Stimulated activated CD4-positive, alpha-beta T cell treated with anti-CD3 and anti-CD28 coated beads, Interleukin-4, amount 100 ng/mL, for 48 hours (primary cell): ENCODE data around the gene ANKRD13A.
A peak's percentile ranks its signal among the peaks of the same experiment; 100 is the strongest.
"Not testable (repeated sequence)": the region's sequence is repeated elsewhere in the genome, so short reads cannot be mapped to it uniquely, and the experiment has no call there.

ENCODE experiments used
- DNase-seq, 2 donors: peaks; one replicate each; pipeline ENCODE4 v3.0.0-alpha.2; 2020; ENCODE audit warnings: low read depth in 2 of 2

The ANKRD13A gene

GRCh38 chr12:110048242-110049027, 49.2 kb downstream of the ANKRD13A start, which contains the start of gene C12orf76:
Gene C12orf76, minus strand, starts transcription at chr12:110048522. Its CDS starts 27 bp downstream, at chr12:110048495.
- peak; percentile 79 to 86 for DNase-seq

DNA sequence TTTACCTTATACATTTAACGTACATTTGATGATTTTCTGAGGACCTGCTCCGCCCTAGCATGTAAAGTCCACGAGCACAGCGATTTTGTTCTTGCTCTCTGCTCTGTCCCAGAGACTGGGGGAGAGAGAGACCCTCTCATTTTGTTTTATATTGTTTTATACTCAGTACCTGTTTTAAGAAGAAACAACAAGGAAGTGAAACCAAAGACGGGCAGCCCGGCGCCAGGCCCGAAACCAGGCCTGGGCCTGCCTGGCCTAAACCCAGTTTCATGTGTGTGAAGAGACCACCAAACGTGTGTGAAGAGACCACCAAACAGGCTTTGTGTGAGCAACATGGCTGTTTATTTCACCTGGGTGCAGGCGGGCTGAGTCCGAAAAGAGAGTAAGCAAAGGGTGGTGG, 49.8 kb downstream of the ANKRD13A start:
- DNase-seq = not testable (repeated sequence)

DNA sequence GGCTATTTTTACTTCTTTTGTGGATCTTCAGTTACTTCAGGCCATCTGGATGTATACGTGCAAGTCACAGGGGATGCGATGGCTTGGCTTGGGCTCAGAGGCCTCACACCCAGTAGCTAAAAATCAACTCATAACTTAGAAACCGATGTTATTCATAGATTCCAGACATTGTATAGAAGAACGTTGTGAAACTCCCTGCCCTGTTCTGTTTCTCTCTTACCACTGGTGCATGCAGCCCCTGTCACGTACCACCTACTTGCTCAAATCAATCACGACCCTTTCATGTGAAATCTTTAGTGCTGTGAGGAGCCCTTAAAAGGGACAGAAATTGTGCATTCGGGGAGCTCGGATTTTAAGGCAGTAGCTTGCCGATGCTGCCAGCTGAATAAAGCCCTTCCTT, 50.4 kb downstream of the ANKRD13A start:
- DNase-seq = not testable (repeated sequence)

DNA sequence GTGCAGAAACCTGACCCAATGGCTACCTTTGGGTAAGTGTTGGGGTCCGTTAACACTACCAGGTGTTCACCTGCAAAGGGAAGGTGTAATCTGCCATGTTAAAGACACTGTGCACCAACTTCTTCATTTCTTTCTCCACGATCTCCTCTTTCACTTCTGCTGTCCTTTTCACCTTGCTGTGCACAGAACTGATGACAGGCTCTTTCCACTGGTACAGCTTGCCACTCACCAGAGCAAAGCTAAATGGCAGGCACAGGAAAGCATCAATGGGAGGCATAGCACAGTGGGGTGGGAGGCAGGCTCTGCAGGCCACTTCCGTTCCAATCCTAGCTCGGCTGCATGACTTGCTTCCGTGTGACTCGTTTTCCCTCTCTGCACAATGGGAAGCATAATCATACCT, 51.7 kb downstream of the ANKRD13A start:
- DNase-seq = no peak

DNA sequence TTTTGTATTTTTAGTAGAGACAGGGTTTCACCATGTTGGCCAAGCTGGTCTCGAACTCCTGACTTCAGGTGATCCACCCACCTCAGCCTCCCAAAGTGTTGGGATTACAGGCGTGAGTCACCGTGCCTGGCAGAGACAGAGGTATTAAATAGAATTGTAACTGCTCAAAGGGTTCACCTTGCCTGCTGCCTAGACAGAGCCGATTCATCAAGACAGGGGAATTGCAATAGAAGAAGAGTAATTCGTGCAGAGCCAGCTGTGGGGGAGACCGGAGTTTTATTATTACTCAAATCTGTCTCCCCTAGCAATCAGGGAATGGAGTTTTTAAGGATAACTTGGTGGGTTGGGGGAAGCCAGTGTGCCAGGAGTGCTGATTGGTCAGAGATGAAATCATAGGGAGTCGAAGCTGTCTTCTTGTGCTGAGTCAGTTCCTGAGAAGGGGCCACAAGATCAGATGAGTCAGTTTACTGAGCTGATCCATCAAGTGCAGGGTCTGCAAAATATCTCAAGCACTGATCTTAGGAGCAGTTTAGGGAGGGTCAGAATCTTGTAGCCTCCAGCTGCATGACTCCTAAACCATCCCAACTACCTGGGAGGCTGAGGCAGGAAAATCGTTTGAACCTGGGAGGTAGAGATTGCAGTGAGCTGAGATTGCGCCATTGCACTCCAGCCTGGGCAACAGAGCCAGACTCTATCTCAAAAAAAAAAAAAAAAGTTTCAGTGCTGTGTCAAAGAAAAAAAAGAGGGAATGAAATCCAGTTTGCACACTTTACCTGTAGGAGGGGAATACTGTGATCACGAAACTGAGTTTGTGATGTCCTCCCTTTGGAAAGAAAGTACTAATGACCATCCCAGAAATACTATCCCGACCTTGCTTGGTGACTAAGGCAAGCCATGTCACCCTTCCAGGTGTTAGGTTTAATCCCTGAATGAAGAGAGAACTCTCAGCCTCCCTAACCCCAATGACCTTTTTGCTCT, 56.4 kb downstream of the ANKRD13A start:
- not testable (repeated sequence) for DNase-seq

DNA sequence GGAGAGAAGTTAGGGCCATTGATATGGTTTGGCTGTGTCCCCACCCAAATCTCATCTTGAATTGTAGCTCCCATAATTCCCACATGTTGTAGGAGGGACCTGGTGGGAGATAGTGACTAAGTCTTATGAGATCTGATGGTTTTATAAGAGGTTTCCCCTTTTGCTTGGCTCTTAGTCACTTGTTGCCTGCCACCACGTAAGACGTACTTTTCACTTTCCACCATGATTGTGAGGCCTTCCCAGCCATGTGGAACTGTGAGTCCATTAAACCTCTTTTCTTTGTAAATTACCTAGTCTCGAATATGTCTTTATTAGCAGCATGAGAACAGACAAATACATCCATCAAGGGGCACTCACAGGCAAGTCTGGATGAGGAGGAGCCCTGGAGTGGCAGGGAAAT, 57.4 kb downstream of the ANKRD13A start:
- not testable (repeated sequence) for DNase-seq

DNA sequence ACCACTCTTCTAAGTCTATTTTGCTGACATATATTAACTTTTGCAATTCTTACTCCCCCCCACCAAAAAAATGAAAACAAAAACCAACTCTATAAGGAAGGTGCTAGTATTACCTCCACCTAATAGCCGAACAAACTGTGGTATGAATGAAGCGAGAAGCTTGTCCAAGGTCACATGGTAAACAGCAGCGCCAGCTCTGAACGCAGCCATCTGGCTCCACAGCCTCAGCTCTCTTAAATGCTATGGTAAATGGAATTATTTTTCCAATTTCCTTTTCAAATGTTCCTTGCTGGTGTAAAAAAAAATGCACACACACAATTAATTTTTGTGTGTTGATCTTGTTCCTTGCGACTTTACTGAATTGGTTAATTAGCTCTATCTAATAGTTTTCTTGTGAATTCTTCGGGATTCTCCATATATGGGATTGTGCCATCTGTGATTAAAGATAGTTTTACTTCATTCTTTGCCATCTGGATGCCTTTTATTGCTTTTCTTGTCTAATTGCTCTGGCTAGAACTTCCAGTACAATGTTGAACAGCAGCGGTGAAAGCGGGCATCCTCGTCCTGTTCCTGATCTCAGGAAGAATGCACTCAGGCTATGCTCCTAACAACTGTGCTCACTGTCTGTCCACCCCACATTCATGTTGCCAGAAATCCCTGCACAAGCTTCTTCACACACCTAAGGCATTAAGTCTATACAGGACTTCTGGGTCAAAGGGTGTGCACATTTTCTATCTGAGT, 59.8 kb downstream of the ANKRD13A start:
- no peak for DNase-seq

- DNase-seq = no peak
These were observed 60.4 kb downstream of the ANKRD13A start for GRCh38 chr12:110059651-110060000.

- DNase-seq = no peak
These were observed 63.0 kb downstream of the ANKRD13A start for GRCh38 chr12:110062241-110062640.

DNA sequence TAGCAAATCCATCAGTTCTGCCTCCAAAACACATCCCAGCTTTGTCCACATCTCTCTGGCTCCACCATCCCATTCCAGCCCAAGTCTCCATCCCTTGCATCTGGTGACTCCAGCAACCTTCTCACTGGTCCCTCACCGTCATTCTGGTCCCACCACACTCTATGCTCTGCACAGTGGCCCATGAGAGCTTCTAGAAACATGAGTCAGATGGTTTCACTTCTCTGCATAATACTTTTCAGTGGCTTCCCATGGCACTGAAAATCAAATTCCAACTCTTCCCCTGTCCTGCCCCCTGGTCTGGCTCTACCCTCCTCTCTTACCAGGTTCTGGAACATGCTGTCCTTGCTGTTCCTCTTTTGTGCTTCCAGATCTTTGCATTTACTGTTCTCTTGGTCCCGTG, 66.3 kb downstream of the ANKRD13A start:
- DNase-seq = no peak

- no peak for DNase-seq
These were observed 68.3 kb downstream of the ANKRD13A start for GRCh38 chr12:110067531-110067930.

- DNase-seq = not testable (repeated sequence)
These were observed 68.9 kb downstream of the ANKRD13A start for GRCh38 chr12:110068115-110068514.

GRCh38 chr12:110068654-110069053, 69.4 kb downstream of the ANKRD13A start:
- DNase-seq = no peak

DNA sequence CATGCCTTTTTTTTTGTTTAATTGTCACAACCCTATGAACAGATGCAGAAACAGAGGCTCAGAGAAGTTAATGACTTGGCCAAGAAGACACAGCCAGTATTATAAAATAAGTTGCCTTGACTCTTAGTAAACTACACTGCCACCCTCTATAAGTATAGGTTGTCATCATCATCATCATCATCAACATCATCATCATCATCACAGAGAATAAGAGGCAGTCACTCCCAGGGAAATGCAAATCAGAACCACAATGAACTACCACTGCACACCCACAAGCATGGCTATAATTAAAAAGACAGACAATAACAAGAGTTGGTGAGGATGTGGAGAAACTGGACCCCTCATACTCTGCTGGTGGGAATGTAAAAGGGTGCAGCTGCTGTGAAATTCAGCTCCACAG, 72.3 kb downstream of the ANKRD13A start:
- no peak for DNase-seq

GRCh38 chr12:110071967-110072366, 72.7 kb downstream of the ANKRD13A start:
- DNase-seq = no peak

DNA sequence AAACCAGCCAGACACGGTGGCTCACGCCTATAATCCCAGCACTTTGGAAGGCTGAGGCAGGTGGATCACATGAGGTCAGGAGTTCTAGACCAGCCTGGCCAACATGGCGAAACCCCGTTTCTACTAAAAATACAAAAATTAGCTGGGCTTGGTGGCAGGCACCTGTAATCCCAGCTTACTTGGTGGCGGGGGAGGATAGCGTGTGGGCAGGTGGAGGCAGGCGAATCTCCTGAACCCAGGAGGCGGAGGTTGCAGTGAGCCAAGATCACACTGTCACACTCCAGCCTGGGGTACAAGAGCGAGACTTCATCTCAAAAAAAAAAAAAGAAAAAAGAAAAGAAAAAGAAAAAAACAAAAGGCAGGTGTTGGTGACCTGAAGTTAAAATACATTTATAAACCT, 73.4 kb downstream of the ANKRD13A start:
- not testable (repeated sequence) for DNase-seq

DNA sequence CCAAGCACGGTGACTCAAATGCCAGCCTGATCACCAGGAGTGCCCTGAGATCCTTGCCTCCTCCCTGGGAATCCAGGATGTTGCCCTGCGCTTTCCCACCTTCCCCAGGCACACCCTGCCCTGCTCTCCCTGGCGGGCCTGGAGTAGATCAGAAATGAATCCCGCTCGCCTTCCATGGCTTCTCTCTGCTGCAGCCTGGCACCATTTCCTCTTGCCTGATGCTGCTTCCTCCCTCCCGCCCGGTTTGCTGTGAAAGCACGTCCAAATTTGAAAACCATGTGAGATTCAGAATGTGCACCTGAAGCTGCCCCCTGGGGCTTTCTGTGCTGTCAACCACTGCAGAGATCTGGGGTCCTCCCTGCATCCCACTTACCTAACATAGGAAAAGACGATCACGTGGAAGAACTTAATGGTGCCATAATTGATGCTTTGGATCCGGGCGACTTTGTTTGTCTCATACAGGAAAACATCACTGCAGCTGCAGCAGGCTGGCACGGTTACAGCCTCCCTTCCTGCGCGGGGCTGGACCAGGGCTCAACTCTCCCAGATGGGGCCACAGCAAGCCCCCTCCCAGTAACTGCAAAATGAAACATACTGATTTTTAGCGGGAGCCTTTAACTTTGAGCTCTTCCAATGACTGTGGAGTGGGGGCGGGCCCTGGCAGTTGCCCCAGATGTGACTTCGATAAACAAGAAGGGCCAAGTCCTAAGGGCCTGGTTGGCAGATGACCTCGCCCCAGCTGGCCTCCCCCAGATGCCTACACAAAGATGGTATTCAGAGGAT, 74.0 kb downstream of the ANKRD13A start:
- no peak for DNase-seq

DNA sequence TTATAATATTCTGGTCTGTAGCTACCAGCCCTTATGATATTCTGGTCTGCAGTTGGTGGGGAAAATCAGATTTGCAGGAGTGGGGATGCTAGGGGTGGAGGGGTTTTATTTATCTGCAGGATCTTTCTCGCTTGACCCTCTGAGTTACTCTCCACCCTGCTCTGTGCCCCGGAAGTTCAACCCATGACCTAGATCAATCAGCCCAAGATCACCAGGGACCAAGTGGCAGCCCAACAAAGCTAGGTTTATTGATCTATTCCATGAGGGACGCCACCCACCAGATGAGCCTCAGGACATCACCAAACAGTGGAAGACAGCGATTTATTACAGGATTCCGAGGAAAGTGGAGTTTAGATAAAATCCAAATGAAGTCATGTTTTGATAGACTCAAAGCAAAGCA, 74.9 kb downstream of the ANKRD13A start:
- no peak for DNase-seq

- no peak for DNase-seq
These were observed 76.7 kb downstream of the ANKRD13A start for GRCh38 chr12:110075880-110076279.

DNA sequence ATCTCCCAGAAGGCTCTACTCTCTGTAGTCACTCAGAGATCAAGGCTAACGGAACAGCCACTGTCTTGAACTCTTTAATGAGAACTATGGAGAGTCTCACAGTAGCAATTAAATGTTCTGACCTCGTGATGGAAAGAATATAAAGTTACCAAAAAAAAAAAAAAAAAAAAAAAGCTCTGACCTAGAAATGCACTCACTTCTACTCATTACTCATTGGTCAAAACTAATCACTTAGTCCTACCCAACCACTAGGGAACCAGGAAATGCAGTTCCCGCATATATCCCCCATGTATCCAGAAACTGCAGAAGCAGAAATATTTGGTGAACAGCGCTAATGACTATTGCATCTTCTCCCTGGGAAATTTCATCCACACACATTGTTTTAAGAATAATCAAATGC, 78.6 kb downstream of the ANKRD13A start:
- DNase-seq = no peak
